Measurements from ENCODE around the gene SOX13. TPM values are rescaled to one million over a fixed set of nuclear protein-coding genes. Genes with fewer than 3 reads are reported as not detected.

The SOX13 gene
- total and polyA plus RNA-seq, 10 of the 15 experiments (the other 5 are each of a cell fraction or from before 2014, with no cell fraction given) = 0.04 to 0.31 (median 0.11) TPM; not detected in 7

DNA sequence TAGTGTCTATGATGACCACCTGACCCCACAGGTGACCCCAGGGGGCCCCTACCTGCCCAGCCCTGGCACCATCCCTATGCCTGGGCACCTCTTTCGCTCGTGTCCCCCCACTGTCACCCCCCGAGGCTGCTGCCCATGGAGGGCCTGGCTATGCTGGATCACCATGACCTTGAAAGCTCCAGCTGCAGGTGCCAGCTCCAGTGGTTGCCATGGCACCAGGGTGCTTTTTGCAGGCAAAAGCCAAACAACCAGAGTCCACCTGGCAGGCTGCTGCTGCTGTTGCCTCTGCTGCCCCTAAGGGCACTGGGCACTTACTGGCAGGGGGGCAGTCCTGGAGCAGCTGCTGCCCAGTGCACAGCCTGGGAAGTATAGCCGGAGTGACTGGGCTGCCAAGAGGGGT, 57.3 kb downstream of the SOX13 start:
- no TSS peak for BruUV-seq (replicated peaks)
- ChIA-PET CTCF (interaction anchor here (0.9 to 7.8 kb wide), 6 partner anchors 22 to 270 kb away, joined by 4 to 121 read pairs (median 7); partner anchors contain the start of gene SNRPE), POLR2A (no interaction called here), RAD21 (ENCODE audit: unreplicated experiment) (interaction anchor here (0.7 to 4.1 kb wide), 7 partner anchors 9 to 271 kb away, joined by 3 to 54 read pairs (median 3); partner anchors contain the start of gene SNRPE), SMC1A (ENCODE audit: uncharacterized antibody, unreplicated experiment) (interaction anchor here (0.8 to 4.3 kb wide), 4 partner anchors 12 to 270 kb away, joined by 3 to 55 read pairs (median 20); partner anchors contain the start of gene SNRPE)
- Histone ChIP-seq H3K27me3 (replicated peaks in 1 of 2; ENCODE audit: control insufficient read depth in 2 of 2, insufficient read depth in 2 of 2, low read length in 1 of 2) (no peaks in the 10 kb centered on the region; a peak in 2 of 4 replicates), H3K27ac (ENCODE audit: control insufficient read depth, insufficient read depth) (no peak overlapping the region), H3K4me3 (no peak overlapping the region), H2AFZ (ENCODE audit: control insufficient read depth, low read depth, low read length) (no peak overlapping the region), H3K9me3 (replicated peaks; ENCODE audit: control insufficient read depth, insufficient read depth, low read length) (no peaks in the 10 kb centered on the region), H4K20me1 (ENCODE audit: control insufficient read depth, insufficient read depth) (no peaks in the 10 kb centered on the region), H3K4me2 (ENCODE audit: control insufficient read depth, insufficient read depth) (no peak overlapping the region), H3K79me2 (ENCODE audit: control insufficient read depth, insufficient read depth, low read length) (no peaks in the 10 kb centered on the region), H3K4me1 (ENCODE audit: control insufficient read depth, insufficient read depth, low read length) (no peaks in the 10 kb centered on the region), H3K36me3 (ENCODE audit: control insufficient read depth in 2 of 2, insufficient read depth in 2 of 2, low read length in 1 of 2) (no peaks in the 10 kb centered on the region), H3K9ac (ENCODE audit: control insufficient read depth, insufficient read depth, low read length) (no peak overlapping the region)
- DNase-seq (ENCODE audit: low read depth, low spot score) = no peak
- in situ Hi-C loops (cut with MboI) (no loop called here), intact Hi-C loops (cut with micrococcal nuclease; ENCODE audit: unreplicated experiment) (no loop called here)
- TF ChIP-seq NR2C1 (IDR thresholded peaks at IDR 0.05) (no peak), IKZF2 (IDR thresholded peaks at IDR 0.05) (no peak), CHD4 (IDR thresholded peaks at IDR 0.05) (no peak), CBX5 (IDR thresholded peaks at IDR 0.05; ENCODE audit: low read depth) (no peak), RELA (IDR thresholded peaks at IDR 0.05; ENCODE audit: borderline replicate concordance, partially characterized antibody) (no peak)
- TF ChIP-seq, protein P1, sequence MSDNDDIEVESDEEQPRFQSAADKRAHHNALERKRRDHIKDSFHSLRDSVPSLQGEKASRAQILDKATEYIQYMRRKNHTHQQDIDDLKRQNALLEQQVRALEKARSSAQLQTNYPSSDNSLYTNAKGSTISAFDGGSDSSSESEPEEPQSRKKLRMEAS (IDR thresholded peaks at IDR 0.05; ENCODE audit: low read depth, low read length) = no peak
- ATAC-seq = no peak
- WGBS (ENCODE audit: insufficient coverage, insufficient replicate concordance, low lambda C conversion rate, missing lambda C conversion rate) = 21% methylated on average over 4 of the region's 4 CpGs
- FAIRE-seq = no peak
